C1 segment of cervical spinal cord (tissue), 14 donors: ENCODE results near the gene FKBP10.
A peak's percentile ranks its signal among the peaks of the same experiment; 100 is the strongest.

ENCODE experiments used
- DNase-seq, 14 donors: peaks; one replicate each; lab custom pipeline; 2025; lab: John Stamatoyannopoulos, UW

Gene FKBP10

GRCh38 chr17:41812381-41813151, at the start of gene FKBP10:
FKBP10 (plus strand) TSS chr17:41813004; CDS start chr17:41813035, 31 bp downstream.
- DNase-seq, result peak in 12 of 14 donors; percentile 15 to 75 (median 52)

GRCh38 chr17:41763327-41763726, 49.5 kb upstream of the FKBP10 start:
- no peak for DNase-seq

- DNase-seq, result no peak
These were observed 46.7 kb upstream of the FKBP10 start for GRCh38 chr17:41766135-41766534.

- DNase-seq, result no peak
These were observed 45.3 kb upstream of the FKBP10 start for GRCh38 chr17:41767324-41768042.

GRCh38 chr17:41768682-41769288, 44.0 kb upstream of the FKBP10 start:
- DNase-seq, result no peak

GRCh38 chr17:41769346-41769862, 43.4 kb upstream of the FKBP10 start:
- no peak for DNase-seq

- no peak for DNase-seq
These were observed 42.8 kb upstream of the FKBP10 start for GRCh38 chr17:41769985-41770384.

GRCh38 chr17:41771389-41772206, 41.2 kb upstream of the FKBP10 start:
- no peak for DNase-seq

- DNase-seq, result no peak
These were observed 40.6 kb upstream of the FKBP10 start for GRCh38 chr17:41772218-41772585.

- no peak for DNase-seq
These were observed 40.1 kb upstream of the FKBP10 start for GRCh38 chr17:41772586-41773189.

- DNase-seq, result no peak
These were observed 39.6 kb upstream of the FKBP10 start for GRCh38 chr17:41773190-41773588.

GRCh38 chr17:41773731-41774193, 39.0 kb upstream of the FKBP10 start:
- no peak for DNase-seq

- peak in 10 of 14 donors; percentile 20 to 65 (median 57) for DNase-seq
These were observed 37.2 kb upstream of the FKBP10 start for GRCh38 chr17:41775394-41776226.

- peak in 3 of 14 donors; percentile 28 to 41 (median 38) for DNase-seq
These were observed 36.4 kb upstream of the FKBP10 start for GRCh38 chr17:41776262-41776900.

- peak in 3 of 14 donors; percentile 53 to 59 (median 58) for DNase-seq
These were observed 35.6 kb upstream of the FKBP10 start for GRCh38 chr17:41777157-41777573.

GRCh38 chr17:41777574-41778188, 35.1 kb upstream of the FKBP10 start:
- peak in 7 of 14 donors; percentile 20 to 78 (median 53) for DNase-seq

GRCh38 chr17:41779954-41780353, 32.9 kb upstream of the FKBP10 start:
- DNase-seq, result no peak

- DNase-seq, result no peak
These were observed 31.2 kb upstream of the FKBP10 start for GRCh38 chr17:41781404-41782110.
